HG02884 (cell line): ENCODE results near the gene SCIN.
A peak's percentile ranks its signal among the peaks of the same experiment; 100 is the strongest.

ENCODE experiments used
- ATAC-seq: cut with Tn5 transposase; IDR thresholded peaks from one replicate; pipeline ENCODE4 v1.9.1; 2021; ENCODE audit warnings: mild to moderate bottlenecking, moderate library complexity; ENCODE audit not compliant: unreplicated experiment

Gene SCIN

GRCh38 chr7:12565873-12566272 lies 4.6 kb upstream of the SCIN start:
- no peak for ATAC-seq

GRCh38 chr7:12567015-12567414 lies 3.5 kb upstream of the SCIN start:
- ATAC-seq, result peak; percentile 86

- ATAC-seq, result no peak
These were observed 847 bp upstream of the SCIN start for GRCh38 chr7:12569673-12570072.

GRCh38 chr7:12570168-12570533 lies 369 bp upstream of the SCIN start:
- ATAC-seq, result no peak

GRCh38 chr7:12571691-12572090 lies 1.2 kb downstream of the SCIN start:
- no peak for ATAC-seq

- ATAC-seq, result no peak
These were observed 2.5 kb downstream of the SCIN start for GRCh38 chr7:12572941-12573575.

- no peak for ATAC-seq
These were observed 3.4 kb downstream of the SCIN start for GRCh38 chr7:12573885-12574284.

GRCh38 chr7:12578930-12579640 lies 8.6 kb downstream of the SCIN start:
- ATAC-seq, result peak; percentile 51

- no peak for ATAC-seq
These were observed 11.4 kb downstream of the SCIN start for GRCh38 chr7:12581897-12582296.

- ATAC-seq, result no peak
These were observed 11.8 kb downstream of the SCIN start for GRCh38 chr7:12582362-12582761.

- ATAC-seq, result no peak
These were observed 12.7 kb downstream of the SCIN start for GRCh38 chr7:12583176-12583575.

- ATAC-seq, result no peak
These were observed 13.4 kb downstream of the SCIN start for GRCh38 chr7:12583922-12584321.

GRCh38 chr7:12584930-12585329 lies 14.4 kb downstream of the SCIN start:
- ATAC-seq, result peak; percentile 99

- no peak for ATAC-seq
These were observed 15.8 kb downstream of the SCIN start for GRCh38 chr7:12586271-12586670.

- ATAC-seq, result no peak
These were observed 17.9 kb downstream of the SCIN start for GRCh38 chr7:12588259-12588904.

GRCh38 chr7:12590559-12590958 lies 20.0 kb downstream of the SCIN start:
- no peak for ATAC-seq

- ATAC-seq, result no peak
These were observed 23.8 kb downstream of the SCIN start for GRCh38 chr7:12594122-12594897.

GRCh38 chr7:12595148-12595547 lies 24.6 kb downstream of the SCIN start:
- no peak for ATAC-seq

- no peak for ATAC-seq
These were observed 25.8 kb downstream of the SCIN start for GRCh38 chr7:12596225-12596790.

- peak; percentile 97 for ATAC-seq
These were observed 30.9 kb downstream of the SCIN start for GRCh38 chr7:12601302-12601869.

- ATAC-seq, result no peak
These were observed 36.6 kb downstream of the SCIN start for GRCh38 chr7:12607134-12607533.
